Fibroblast of lung (primary cell): ENCODE data around the gene ALAS1.

Experiments
- CTCF ChIP-seq, 2 donors: IDR thresholded peaks in 1 of 2; conservative IDR thresholded peaks in 1 of 2; 1 replicate in 1 of 2; 2 replicates in 1 of 2; pipeline ENCODE4 v1.5.1; 2011 to 2012; ENCODE audit warnings: low read length in 2 of 2, control low read depth in 1 of 2, inconsistent platforms in 1 of 2, low read depth in 1 of 2, mild to moderate bottlenecking in 1 of 2
- EZH2 ChIP-seq: IDR thresholded peaks from 2 replicates; pipeline ENCODE4 v1.5.1; 2012; ENCODE audit warnings: low read length, control low read depth, mild to moderate bottlenecking; ENCODE audit errors: missing control alignments

- TF ChIP-seq EZH2: no peak
- no peak for TF ChIP-seq CTCF (conservative IDR thresholded peaks at IDR 0.05 in 1 of 2, IDR thresholded peaks at IDR 0.05 in 1 of 2; ENCODE audit: low read depth in 1 of 2, low read length in 2 of 2)
Measured at GRCh38 chr3:52178537-52178936, 19.4 kb upstream of the ALAS1 start.
